Loucy (cell line): ENCODE data around the gene ARHGAP22.

Experiments
- CTCF ChIP-seq: fragments of 200-600 bp; sonication (generic); conservative IDR thresholded peaks from 2 replicates; pipeline ENCODE4 v1.5.1; 2014; ENCODE audit warnings: mild to moderate bottlenecking, antibody characterized with exemption, low read length
- EZH2phosphoT487 ChIP-seq: fragments of 200-600 bp; IDR thresholded peaks from 2 replicates; pipeline ENCODE4 v1.6.1; 2018; ENCODE audit warnings: antibody characterized with exemption, mild to moderate bottlenecking, moderate library complexity, borderline replicate concordance

GRCh38 chr10:48582970-48583369, 21.9 kb downstream of the ARHGAP22 start:
- no peak for TF ChIP-seq CTCF
- TF ChIP-seq EZH2phosphoT487, result no peak
